K562 (cell line): ENCODE measurements around the gene TUBB4B. TPM values are rescaled to one million over a fixed set of nuclear protein-coding genes. Genes with fewer than 3 reads are reported as not detected.
A peak's percentile ranks its signal among the peaks of the same experiment; 100 is the strongest.

Experiments used
- ARID2 ChIP-seq: fragments of 450-650 bp; IDR thresholded peaks from 2 replicates; pipeline ENCODE4 v1.6.1; 2017; ENCODE audit warnings: antibody characterized with exemption, mild to moderate bottlenecking
- HDGF ChIP-seq: fragments of 450-650 bp; IDR thresholded peaks from 2 replicates; pipeline ENCODE4 v1.6.1; 2016
- KLF13 ChIP-seq: fragments of 450-650 bp; IDR thresholded peaks from 2 replicates; pipeline ENCODE4 v1.6.1; 2016; ENCODE audit warnings: missing genetic modification characterization, low read depth, mild to moderate bottlenecking, missing compliant biosample characterization, moderate library complexity, borderline replicate concordance
- RCOR1 ChIP-seq, 2 experiments: IDR thresholded peaks; 2 replicates each; pipeline ENCODE4 v1.6.1; 2012; ENCODE audit warnings: low read depth in 2 of 2, low read length in 2 of 2, borderline replicate concordance in 1 of 2, improper control_type of control experiment in 1 of 2
- SNRNP70 ChIP-seq: fragments of 200-400 bp; formaldehyde crosslinking; optimal IDR thresholded peaks from 2 replicates; pipeline ENCODE3; 2017; ENCODE audit warnings: low read depth, low read length
- XRCC5 ChIP-seq: fragments of 200-400 bp; formaldehyde crosslinking; IDR thresholded peaks from 2 replicates; pipeline ENCODE4 v1.6.1; 2017; ENCODE audit warnings: low read depth, mild to moderate bottlenecking, low read length
- ZNF384 ChIP-seq: IDR thresholded peaks from 2 replicates; pipeline ENCODE4 v1.6.1; 2012; ENCODE audit warnings: low read depth, low read length, improper control_type of control experiment
- polyA plus RNA-seq, 8 experiments: library from polyadenylated mRNA; depleted of rRNA in 4 of 8; stranded (reverse) in 5 of 8; unstranded in 3 of 8; fragments of >200 nt; fragmentation: Nextera tagmentation in 2 of 8; fragmentation: Illumina TruSeq in 1 of 8; extraction: Ambion mirVana in 2 of 8; extraction: Trizol in 1 of 8; gene quantifications; 2 replicates each; pipeline versions ENCODE4 v1.2.1 to v1.2.3, GENCODE V29; 2011 to 2014; ENCODE audit warnings: inconsistent platforms in 1 of 8, missing spikeins in 1 of 8
- total RNA-seq, 7 experiments: library from RNA; depleted of rRNA in 6 of 7; stranded (reverse); fragments of >200 nt in 6 of 7; fragmentation: Illumina TruSeq in 2 of 7; extraction: Trizol in 2 of 7; gene quantifications; 2 replicates each; pipeline versions ENCODE4 v1.2.1 to v1.2.3, GENCODE V29; 2011 to 2021; ENCODE audit warnings: low replicate concordance in 1 of 7
- TF ChIP-seq, protein P1 (sequence below): fragments of 450-650 bp; formaldehyde crosslinking; IDR thresholded peaks from 2 replicates; pipeline ENCODE4 v1.4.0; 2020; ENCODE audit warnings: mild to moderate bottlenecking, moderate library complexity

Gene TUBB4B
- total and polyA plus RNA-seq, 9 of the 15 experiments (the other 6 are each of a cell fraction or from before 2014, with no cell fraction given) = 24.1 to 443 (median 268) TPM

DNA sequence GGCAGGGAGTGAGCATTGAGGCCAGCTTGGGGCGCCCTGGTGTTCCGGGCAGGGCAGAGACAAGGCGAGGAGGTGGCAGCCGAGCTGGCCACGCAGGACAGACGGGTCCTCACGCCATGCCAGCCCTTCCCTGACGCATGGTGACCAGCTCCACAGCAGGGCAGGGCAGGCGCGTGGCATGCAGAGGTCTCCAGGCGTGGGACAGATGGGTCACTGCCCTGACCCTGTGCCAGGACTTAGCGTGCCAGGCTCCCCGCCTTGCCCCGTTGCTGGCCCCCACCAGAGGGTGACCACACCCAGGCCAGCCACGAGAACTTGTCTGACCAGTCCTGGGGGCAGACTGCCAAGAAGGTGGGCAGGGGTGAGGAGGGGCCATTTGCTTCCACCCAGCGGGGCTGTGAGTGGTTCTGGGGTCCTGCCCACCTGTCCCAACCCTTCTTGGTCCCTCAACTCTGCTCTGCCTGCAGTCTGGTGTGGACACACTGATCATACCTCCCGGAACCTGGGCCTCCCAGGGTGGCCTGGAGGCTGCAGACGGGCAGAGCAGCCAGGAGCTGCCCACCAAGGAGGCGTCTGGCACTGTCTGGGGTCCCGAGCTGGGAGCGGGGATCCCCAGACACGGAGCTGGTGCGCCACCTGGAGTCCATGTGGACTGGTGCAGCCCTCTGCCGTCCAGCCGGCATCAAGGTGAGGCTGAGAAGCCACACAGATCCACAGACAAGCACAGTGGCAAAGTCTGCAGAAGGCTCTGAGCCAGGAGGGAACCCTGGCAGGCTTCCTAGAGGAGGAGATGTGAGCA, 13.8 kb upstream of the TUBB4B start, which contains the start of gene RNF224 (continued):
- TF ChIP-seq ZNF384 = 0 out of 2 replicates have a peak, but pooled peaks have one; percentile 12
- TF ChIP-seq HDGF = peak; percentile 90; the same call in 1 of the 2 replicates
- no peak for TF ChIP-seq SNRNP70
- 0 out of 4 replicates have a peak, but pooled peaks of 1 of the 2 experiments have one; percentile 28 for TF ChIP-seq RCOR1 (IDR thresholded peaks at IDR 0.05; ENCODE audit: borderline replicate concordance in 1 of 2, low read depth in 2 of 2, low read length in 2 of 2)
- TF ChIP-seq ARID2 = peak; percentile 92
- TF ChIP-seq KLF13 (tag) = 0 out of 2 replicates have a peak, but pooled peaks have one; percentile 53
- peak; percentile 94 for TF ChIP-seq XRCC5
- TF ChIP-seq, protein P1, sequence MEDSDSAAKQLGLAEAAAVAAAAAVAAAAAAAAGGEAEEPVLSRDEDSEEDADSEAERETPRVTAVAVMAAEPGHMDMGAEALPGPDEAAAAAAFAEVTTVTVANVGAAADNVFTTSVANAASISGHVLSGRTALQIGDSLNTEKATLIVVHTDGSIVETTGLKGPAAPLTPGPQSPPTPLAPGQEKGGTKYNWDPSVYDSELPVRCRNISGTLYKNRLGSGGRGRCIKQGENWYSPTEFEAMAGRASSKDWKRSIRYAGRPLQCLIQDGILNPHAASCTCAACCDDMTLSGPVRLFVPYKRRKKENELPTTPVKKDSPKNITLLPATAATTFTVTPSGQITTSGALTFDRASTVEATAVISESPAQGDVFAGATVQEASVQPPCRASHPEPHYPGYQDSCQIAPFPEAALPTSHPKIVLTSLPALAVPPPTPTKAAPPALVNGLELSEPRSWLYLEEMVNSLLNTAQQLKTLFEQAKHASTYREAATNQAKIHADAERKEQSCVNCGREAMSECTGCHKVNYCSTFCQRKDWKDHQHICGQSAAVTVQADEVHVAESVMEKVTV = peak; percentile 95
